NCI-H1048 (cell line): Measurements from ENCODE around the gene C15orf62.

ENCODE experiments used
- DNase-seq: peaks from one replicate; lab custom pipeline; 2025; lab: John Stamatoyannopoulos, UW

C15orf62 gene

DNA sequence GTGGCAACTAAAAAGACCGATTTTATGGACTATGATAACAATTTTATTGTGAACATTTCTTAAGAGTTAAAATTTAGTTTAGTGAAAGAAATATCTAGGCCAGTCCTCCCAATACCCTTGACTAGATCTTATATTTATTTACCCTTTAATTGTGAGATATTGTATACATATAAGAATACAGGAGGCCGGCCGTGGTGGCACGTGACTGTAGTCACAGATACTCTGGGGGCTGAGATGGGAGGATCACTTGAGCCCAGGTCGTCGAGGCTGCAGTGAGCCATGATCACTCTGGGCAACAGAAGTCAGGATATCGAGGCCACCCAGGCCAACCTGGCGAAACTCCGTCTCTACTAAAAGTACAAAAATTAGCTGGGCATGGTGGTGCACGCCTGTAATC is 14.0 kb upstream of the C15orf62 start:
- no peak for DNase-seq

GRCh38 chr15:40756938-40757337 is 12.8 kb upstream of the C15orf62 start:
- DNase-seq, result no peak

GRCh38 chr15:40759961-40760360 is 9.8 kb upstream of the C15orf62 start:
- no peak for DNase-seq

GRCh38 chr15:40762919-40763800 is 6.6 kb upstream of the C15orf62 start:
- peak; percentile 68 for DNase-seq

- peak; percentile 33 for DNase-seq
These were observed 5.8 kb upstream of the C15orf62 start, which contains the start of gene GCHFR for GRCh38 chr15:40763801-40764628. Gene GCHFR (plus strand): TSS chr15:40764068. CDS start chr15:40764181, 113 bp downstream.

DNA sequence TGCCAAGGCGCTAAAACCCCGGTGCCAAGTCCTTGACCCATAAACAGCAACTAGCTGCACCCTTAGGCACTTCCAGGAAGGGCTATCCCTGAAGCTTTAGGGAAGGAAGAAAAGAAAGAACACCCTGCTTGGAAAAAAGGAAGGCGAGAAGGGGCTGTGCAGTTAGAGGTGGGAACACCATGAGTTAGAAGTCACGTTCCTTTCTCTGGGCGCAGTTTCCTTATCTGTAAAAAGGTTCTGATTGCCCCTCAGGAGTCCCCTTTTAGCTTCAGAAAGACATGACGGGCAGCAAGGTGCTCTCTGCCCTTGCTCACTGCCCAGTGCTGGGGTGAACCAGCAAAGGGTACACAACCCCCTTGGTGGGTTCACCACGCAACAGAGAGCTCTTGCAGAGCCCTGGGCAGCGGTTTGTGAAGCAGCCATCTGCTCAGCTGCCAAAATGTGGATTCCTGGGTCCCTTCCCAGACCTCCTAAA is 5.1 kb upstream of the C15orf62 start:
- DNase-seq, result no peak

- no peak for DNase-seq
These were observed 3.5 kb upstream of the C15orf62 start for GRCh38 chr15:40766194-40766815.

DNA sequence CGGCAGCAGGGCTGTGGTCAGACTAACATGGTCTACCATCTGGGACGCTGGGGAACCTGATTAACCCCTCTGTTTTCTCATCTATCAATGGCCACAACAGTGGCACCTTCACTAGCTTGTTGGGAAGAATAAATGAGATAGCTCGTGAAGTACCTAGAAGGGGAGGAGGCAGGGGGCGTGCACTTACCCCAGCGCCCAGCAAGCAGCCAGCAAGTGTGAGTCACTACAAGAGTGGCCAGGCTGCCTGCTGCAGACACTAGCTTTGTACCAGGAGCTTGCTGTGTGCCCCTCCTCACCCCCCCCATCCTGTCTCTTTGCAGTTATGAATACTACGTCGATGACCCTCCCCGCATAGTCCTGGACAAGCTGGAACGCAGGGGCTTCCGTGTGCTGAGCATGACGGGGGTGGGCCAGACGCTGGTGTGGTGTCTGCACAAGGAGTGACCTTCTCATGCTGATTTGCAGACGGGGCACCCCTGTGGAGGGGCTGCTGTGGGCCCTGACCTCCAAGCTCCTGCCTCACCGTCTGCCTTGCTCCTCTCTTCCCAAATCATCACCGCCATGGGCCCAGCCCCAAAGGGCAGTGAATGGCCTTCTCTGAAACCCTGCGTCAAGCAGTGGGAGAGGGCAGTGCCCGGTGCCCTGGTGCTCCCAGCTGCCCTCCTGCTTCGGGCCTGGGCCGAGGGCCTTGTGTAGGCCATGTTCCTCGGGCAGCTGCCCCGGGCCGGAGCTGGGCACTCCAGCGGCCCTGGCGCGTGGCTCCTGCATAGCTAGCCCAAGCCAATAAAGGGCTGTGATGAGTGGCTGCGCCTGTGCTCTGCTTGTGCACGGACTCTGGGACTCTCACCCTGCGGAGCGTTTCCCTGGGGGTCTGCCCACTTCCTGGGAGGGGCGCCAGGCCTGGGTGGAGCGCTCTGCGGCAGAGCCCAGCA is 2.6 kb upstream of the C15orf62 start:
- no peak for DNase-seq

DNA sequence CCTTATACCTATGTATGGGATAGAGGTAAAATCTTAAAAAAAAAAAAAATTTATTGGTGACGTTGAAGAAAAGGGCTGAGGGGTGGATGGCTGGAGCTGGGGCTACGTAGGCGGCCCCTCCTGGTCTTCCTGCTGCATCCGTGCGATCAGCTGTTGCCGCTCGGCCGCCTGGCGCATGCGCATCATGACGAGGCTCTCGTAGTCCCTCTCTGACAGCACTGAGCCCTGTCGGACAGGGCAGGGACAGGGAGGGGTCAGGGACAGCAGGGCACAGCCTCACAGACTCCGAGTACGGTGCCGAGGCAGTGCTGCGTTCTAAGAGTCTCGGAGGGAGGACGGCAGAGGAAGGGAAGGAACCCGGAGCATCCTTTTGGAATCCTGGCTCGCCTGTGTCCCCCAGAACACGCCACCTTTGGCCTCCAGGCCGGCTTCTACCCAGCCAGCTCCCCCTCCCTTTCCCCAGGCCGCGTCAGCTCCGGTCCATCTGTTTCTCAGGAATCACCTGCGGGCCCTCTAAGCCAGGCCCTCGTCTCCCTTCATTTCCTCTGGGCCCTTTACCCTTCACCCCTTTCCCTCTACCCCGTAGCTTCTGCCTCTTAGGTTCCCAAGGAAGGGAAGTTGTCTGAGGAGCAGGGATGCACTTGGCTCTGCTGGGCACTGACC is 1.8 kb upstream of the C15orf62 start:
- DNase-seq, result no peak

GRCh38 chr15:40768521-40769273 is 1.1 kb upstream of the C15orf62 start:
- no peak for DNase-seq

DNA sequence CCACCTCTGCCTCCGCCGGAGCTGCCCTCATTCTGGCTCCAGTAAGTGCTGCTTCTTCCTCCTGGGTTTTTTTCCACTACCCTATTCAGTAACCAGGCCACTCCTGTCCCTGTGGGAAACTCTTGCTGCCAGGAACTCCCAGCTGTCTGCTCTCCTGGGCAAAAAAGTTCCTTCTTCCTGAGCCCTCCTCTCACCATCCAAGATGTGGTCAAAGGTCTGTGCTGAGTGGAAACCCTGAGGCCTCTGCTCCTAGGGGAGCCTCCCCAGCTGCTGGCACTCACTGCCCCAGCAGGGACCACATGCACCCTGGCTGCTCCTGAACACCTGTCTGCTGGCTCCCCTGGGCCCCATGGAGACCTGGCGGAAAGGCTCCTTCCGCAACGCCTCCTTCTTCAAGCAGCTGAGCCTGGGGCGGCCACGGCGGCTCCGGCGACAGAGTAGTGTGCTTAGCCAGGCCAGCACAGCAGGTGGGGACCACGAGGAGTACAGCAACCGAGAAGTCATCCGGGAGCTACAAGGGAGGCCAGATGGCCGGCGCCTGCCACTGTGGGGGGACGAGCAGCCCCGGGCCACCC is 454 bp downstream of the C15orf62 start:
- no peak for DNase-seq

GRCh38 chr15:40771242-40771641 is 1.5 kb downstream of the C15orf62 start:
- no peak for DNase-seq

- no peak for DNase-seq
These were observed 2.2 kb downstream of the C15orf62 start for GRCh38 chr15:40772014-40772413.

DNA sequence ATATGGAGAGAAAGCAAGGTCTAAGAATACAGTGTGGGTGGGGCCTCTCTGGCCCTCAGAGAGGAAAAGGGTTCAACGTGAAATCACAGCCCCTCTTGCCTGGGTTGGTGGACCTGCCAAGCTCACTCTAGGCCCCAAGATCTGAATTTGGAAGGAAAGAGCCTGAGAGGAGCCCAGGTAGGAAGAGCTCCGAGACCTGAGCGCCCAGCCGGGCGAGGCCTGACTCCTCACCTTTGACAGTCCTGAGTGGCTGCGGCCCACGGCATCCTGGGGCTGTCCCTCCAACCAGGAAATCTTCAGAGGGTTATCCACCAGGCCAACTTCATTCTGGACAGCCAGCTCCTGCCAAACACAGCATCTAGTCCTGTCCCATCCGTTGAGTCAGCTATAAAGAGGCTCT is 3.7 kb downstream of the C15orf62 start:
- no peak for DNase-seq

GRCh38 chr15:40773902-40774301 is 4.1 kb downstream of the C15orf62 start:
- no peak for DNase-seq

GRCh38 chr15:40775007-40775406 is 5.2 kb downstream of the C15orf62 start:
- no peak for DNase-seq

- no peak for DNase-seq
These were observed 6.2 kb downstream of the C15orf62 start for GRCh38 chr15:40775740-40776536.

- DNase-seq, result no peak
These were observed 6.9 kb downstream of the C15orf62 start for GRCh38 chr15:40776537-40777141.
